Left lobe of liver (tissue), 2 donors: ENCODE measurements around the gene ELAC2. TPM values are rescaled to one million over a fixed set of nuclear protein-coding genes. Genes with fewer than 3 reads are reported as not detected.

ENCODE experiments used
- ATAC-seq: fragments of 200-7000 bp; cut with Tn5 transposase; one replicate; pipeline ENCODE4 v1.9.1; 2020; ENCODE audit warnings: mild to moderate bottlenecking, moderate library complexity
- DNase-seq: peaks from one replicate; pipeline ENCODE4 v3.0.0-alpha.2; 2020; ENCODE audit warnings: low spot score
- total RNA-seq: library from RNA; stranded (reverse); gene quantifications from one replicate; pipeline ENCODE4 v1.2.1, GENCODE V29; 2021
- donor health status: DM: no; HTN: no; CAD: no; lungs with moderate emphysema.
- donor health status: DM: no; HTN: yes; CAD: no.

ELAC2 gene
- total RNA-seq, 1 donor from 2014 or later = 30.6 TPM

DNA sequence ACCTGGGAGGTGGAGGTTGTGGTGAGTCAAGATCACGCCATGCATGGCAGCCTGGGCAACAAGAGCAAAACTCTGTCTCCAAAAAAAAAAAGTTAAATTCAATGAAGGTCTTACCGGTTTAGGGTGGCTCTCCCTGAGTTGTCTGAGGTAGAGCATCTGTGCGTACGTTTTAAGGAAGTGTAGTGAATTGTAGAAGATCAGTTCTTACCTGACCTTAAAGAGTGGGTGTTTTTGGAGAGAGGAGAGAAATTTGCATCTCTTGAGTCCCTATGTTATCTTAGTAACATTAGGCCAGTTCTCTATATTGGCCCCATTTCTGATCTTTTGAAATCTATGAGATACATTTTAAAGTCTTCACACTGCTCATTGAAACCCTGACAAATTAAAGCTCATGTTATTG, 56.2 kb downstream of the ELAC2 start:
- DNase-seq = no peak
- ATAC-seq = no peak

DNA sequence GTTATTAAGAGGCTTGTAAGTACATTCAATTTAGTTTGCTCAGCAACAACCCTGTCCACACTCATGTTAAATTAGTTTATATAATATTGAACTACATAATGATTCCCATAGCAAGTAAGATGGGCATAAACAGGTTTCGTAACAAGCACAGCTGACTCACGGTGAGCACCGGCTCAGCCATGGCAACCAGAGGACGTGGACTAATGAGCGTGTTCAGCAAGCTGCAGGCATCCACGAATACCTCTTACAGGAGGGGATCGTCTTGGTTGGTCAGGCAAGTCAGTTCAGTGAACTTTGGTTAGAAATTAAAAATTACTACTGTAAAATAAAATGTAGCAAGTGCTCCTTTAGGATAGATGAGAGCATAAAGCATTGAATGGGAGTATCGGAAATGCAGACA, 58.4 kb downstream of the ELAC2 start:
- DNase-seq (no peak), ATAC-seq (no peak)

DNA sequence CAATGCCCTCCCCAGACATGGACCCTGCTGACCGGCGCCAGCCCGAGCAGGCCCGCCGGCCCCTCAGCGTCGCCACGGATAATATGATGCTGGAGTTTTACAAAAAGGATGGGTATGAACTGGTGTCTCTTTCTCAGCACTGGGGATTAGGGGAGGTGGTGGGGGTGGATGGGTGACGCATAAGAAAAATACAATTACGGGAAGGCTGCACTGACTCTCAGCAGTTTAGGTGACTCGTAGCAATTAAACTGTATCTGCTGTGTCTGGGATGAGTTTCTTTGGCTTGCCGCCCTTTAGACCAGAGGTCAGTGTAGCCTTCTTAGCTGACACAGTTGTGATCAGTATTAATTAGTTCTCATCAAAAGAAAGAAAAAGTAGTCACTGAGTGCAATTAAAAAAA, 59.0 kb downstream of the ELAC2 start:
- no peak for DNase-seq
- ATAC-seq = no peak

DNA sequence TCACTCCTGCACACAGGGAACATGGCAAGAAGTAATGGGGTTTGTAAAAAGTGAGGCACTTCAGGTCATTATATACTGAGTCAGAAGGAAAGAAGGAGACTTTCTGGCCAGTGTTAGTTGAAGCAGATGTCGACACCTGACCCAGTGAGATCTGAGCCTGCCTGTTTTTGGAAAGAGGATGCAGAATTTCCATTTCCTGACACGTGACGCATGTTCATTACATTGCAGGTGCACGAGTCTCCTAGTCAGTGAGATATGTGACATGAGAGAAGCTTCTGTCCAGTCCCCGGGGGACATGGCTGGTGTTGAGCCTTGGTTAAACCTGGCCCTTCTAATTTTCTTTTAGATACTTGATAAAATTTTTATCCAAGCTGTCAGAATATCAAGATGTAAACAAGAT, 62.3 kb downstream of the ELAC2 start:
- ATAC-seq (no peak), DNase-seq (no peak)

DNA sequence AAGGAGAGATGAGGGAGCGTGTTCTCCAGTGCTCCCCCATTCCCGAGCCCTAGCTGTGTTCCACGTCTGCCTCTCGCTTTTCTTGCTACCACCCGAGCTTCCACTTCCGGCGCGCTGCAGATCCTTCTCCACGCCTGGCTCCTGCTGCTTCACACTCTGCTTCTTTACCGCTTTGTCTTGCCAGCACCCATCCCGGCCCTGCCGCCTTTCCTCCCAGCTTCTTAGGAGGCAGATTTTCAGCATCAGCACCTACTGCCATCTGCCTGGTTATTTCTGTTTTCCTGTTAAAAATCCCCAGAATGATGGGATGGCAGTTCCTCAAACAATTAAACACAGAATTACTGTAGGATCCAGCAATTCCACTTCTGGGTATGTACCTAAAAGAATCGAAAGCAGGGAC, 64.7 kb downstream of the ELAC2 start:
- no peak for ATAC-seq
- no peak for DNase-seq

DNA sequence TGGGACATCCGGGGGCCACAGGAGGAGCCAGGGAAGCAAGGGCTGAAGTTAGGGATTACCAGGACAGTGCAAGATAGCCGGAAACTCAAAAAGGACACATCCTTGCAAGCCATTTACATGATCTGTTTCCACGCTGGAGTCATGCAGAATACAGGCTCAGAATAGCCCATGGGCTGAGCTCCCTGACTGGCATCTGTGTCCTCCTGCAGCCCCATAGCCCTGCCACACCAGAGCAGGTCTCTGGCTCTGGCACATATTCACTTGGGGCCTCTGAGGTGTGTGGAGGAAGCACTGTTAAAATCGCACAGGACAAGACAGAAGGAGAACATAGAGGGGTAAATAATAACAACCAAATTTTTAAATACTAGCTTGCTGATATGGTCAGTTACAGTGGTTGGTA, 65.8 kb downstream of the ELAC2 start:
- no peak for ATAC-seq
- DNase-seq = no peak

DNA sequence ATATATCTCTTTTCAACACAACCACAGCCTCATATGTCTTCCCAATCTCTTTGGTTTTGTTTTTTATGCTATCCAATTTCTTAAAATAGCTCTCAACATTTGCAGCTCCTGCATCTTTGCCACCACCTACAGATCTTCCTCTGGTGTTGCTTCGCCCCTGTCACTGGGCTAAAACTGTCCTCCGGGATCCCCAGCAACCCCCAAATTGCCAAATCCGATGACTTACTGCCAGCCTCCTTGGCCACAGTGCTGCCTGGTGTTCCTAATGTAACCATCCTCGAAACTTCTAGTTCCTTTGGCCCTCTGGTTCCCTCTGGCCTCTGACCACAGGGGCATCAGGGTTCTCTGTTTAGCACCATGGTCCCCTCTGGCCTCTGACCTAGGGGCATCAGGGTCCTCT, 70.8 kb downstream of the ELAC2 start:
- no peak for ATAC-seq
- no peak for DNase-seq

Other genes with a start within 250 kb of the ELAC2 start
- 0.86 TPM for gene ARHGAP44, start 228.5 kb downstream of the ELAC2 start, total RNA-seq